Measurements from ENCODE around the gene APOC4.

- TF ChIP-seq CTCF (IDR thresholded peaks at IDR 0.05) = no peak
- TF ChIP-seq POLR2A (IDR thresholded peaks at IDR 0.05) = no peak
Observed at GRCh38 chr19:44984005-44984404, 42.0 kb downstream of the APOC4 start.
